Small intestine (tissue), 7 donors: ENCODE measurements around the gene MAML2. TPM values are rescaled to one million over a fixed set of nuclear protein-coding genes. Genes with fewer than 3 reads are reported as not detected.
A peak's percentile ranks its signal among the peaks of the same experiment; 100 is the strongest.

Experiments used
- DNase-seq, 2 donors: peaks; one replicate each; pipeline versions ENCODE4 v3.0.0 to v3.0.0-alpha.2; 2013
- FAIRE-seq: peaks from 2 replicates; lab custom pipeline; 2012; peaks lifted over from hg19 to GRCh38; lab: Jason Lieb, UNC
- H3K27ac ChIP-seq, 3 donors: one replicate each; pipeline ENCODE4 v1.5.1; 2013; ENCODE audit warnings: low read length in 2 of 3, mild to moderate bottlenecking in 2 of 3, control low read depth in 1 of 3, inconsistent platforms in 1 of 3, low read depth in 1 of 3, moderate library complexity in 1 of 3
- H3K27me3 ChIP-seq, 3 donors: one replicate each; pipeline ENCODE4 v1.6.1; 2013; ENCODE audit warnings: low read length in 3 of 3, inconsistent platforms in 1 of 3; ENCODE audit not compliant: control insufficient read depth in 3 of 3, insufficient read depth in 3 of 3
- H3K36me3 ChIP-seq, 3 donors: one replicate each; pipeline ENCODE4 v1.6.1; 2013; ENCODE audit warnings: low read length in 3 of 3, inconsistent platforms in 1 of 3, low read depth in 1 of 3, mild to moderate bottlenecking in 1 of 3, moderate library complexity in 1 of 3; ENCODE audit not compliant: control insufficient read depth in 3 of 3, insufficient read depth in 2 of 3
- H3K4me1 ChIP-seq, 3 donors: one replicate each; pipeline ENCODE4 v1.6.1; 2013; ENCODE audit warnings: low read length in 2 of 3, inconsistent platforms in 1 of 3, low read depth in 1 of 3, mild to moderate bottlenecking in 1 of 3, moderate library complexity in 1 of 3; ENCODE audit not compliant: control insufficient read depth in 3 of 3, insufficient read depth in 2 of 3
- H3K4me3 ChIP-seq, 3 donors: one replicate each; pipeline ENCODE4 v1.5.1; 2013; ENCODE audit warnings: low read length in 3 of 3, control low read depth in 1 of 3, inconsistent platforms in 1 of 3, low read depth in 1 of 3, mild to moderate bottlenecking in 1 of 3, moderate library complexity in 1 of 3
- H3K9me3 ChIP-seq, 2 donors: one replicate each; pipeline ENCODE4 v1.6.1; 2013; ENCODE audit warnings: low read depth in 1 of 2, low read length in 1 of 2; ENCODE audit not compliant: control insufficient read depth in 2 of 2, insufficient read depth in 1 of 2
- WGBS, 3 donors: extraction: QIAGEN DNeasy Blood & Tissue Kit; methylation state at CpG; one replicate each; pipeline ENCODE4 v1.1.7; 2013; 5-methylcytosine and 5-hydroxymethylcytosine counted together
- polyA plus RNA-seq, 4 donors: library from polyadenylated mRNA; stranded (reverse) in 3 of 4; unstranded in 1 of 4; fragments of 200-250 nt in 3 of 4; fragments of 120-200 nt in 1 of 4; gene quantifications; one replicate each; pipeline versions ENCODE4 v1.2.1 to v1.2.3, GENCODE V29; 2013
- donor health status: healthy with polysubstance abuse.
- donor health status: control.
- donor health status: control.
- donor health status: Bipolar disorder and iron deficiency.
- donor health status: healthy.

The MAML2 gene
- polyA plus RNA-seq, 4 donors: 0.45 to 11.6 (median 1.6) TPM

- no peak overlapping the region for H3K4me3 ChIP-seq
- no peak for FAIRE-seq
- no peaks in the 10 kb centered on the region for H3K36me3 ChIP-seq
- no peaks in the 10 kb centered on the region for H3K27me3 ChIP-seq
- no peaks in the 10 kb centered on the region for H3K9me3 ChIP-seq
- H3K4me1 ChIP-seq: peaks cover 0 to 8% (median 3%) of the 10 kb centered on the region in 3 donors
- DNase-seq: no peak
- 95 to 97% (median 96%) methylated on average over 3 of the region's 3 CpGs for WGBS, 3 donors
- H3K27ac ChIP-seq: no peak overlapping the region
Measured at GRCh38 chr11:96116376-96116775, 226.6 kb downstream of the MAML2 start.

GRCh38 chr11:96114178-96115064 is 228.6 kb downstream of the MAML2 start:
- WGBS, 3 donors: 36 to 62% (median 51%) methylated on average over 5 of the region's 5 CpGs

GRCh38 chr11:96113193-96113681 is 229.8 kb downstream of the MAML2 start:
- 55 to 82% (median 79%) methylated on average over 4 of the region's 4 CpGs for WGBS, 3 donors
- Histone ChIP-seq H3K27me3 (no peaks in the 10 kb centered on the region), H3K27ac (peak overlapping the region in 1 of 3 donors; percentile 54), H3K36me3 (no peaks in the 10 kb centered on the region), H3K4me3 (no peak overlapping the region), H3K4me1 (peaks cover 0 to 10% (median 3%) of the 10 kb centered on the region in 3 donors), H3K9me3 (no peaks in the 10 kb centered on the region)
- DNase-seq: no peak
- FAIRE-seq: no peak

More at GRCh38 chr11:96114178-96115064, 228.6 kb downstream of the MAML2 start:
- peak overlapping the region in 1 of 3 donors; percentile 20 for H3K27ac ChIP-seq
- H3K27me3 ChIP-seq: no peaks in the 10 kb centered on the region
- peaks cover 0 to 10% (median 3%) of the 10 kb centered on the region in 3 donors for H3K4me1 ChIP-seq
- DNase-seq (peak; percentile 45 to 57), FAIRE-seq (no peak)
- no peaks in the 10 kb centered on the region for H3K36me3 ChIP-seq
- H3K9me3 ChIP-seq: no peaks in the 10 kb centered on the region
- no peak overlapping the region for H3K4me3 ChIP-seq

- peaks cover 3 to 10% (median 7%) of the 10 kb centered on the region in 3 donors for H3K4me1 ChIP-seq
- H3K36me3 ChIP-seq: no peaks in the 10 kb centered on the region
- H3K9me3 ChIP-seq: no peaks in the 10 kb centered on the region
- no peak overlapping the region for H3K4me3 ChIP-seq
- no peak overlapping the region for H3K27ac ChIP-seq
- H3K27me3 ChIP-seq: no peaks in the 10 kb centered on the region
- 86 to 92% (median 88%) methylated on average over 5 of the region's 5 CpGs for WGBS, 3 donors
- no peak for FAIRE-seq
- DNase-seq: no peak
Measured at GRCh38 chr11:96112192-96113128, 230.5 kb downstream of the MAML2 start.

GRCh38 chr11:96111308-96111707 is 231.7 kb downstream of the MAML2 start:
- Histone ChIP-seq H3K36me3 (no peaks in the 10 kb centered on the region), H3K4me1 (peaks cover 3 to 20% (median 11%) of the 10 kb centered on the region in 3 donors), H3K27ac (no peak overlapping the region), H3K27me3 (no peaks in the 10 kb centered on the region), H3K9me3 (no peaks in the 10 kb centered on the region), H3K4me3 (no peak overlapping the region)
- 96 to 98% (median 97%) methylated on average over 5 of the region's 5 CpGs for WGBS, 3 donors
- DNase-seq (no peak), FAIRE-seq (no peak)

GRCh38 chr11:96110302-96110701 is 232.7 kb downstream of the MAML2 start:
- Histone ChIP-seq H3K4me3 (no peak overlapping the region), H3K27me3 (no peaks in the 10 kb centered on the region), H3K36me3 (no peaks in the 10 kb centered on the region), H3K4me1 (peaks cover 3 to 23% (median 11%) of the 10 kb centered on the region in 3 donors), H3K27ac (no peak overlapping the region), H3K9me3 (no peaks in the 10 kb centered on the region)
- 58 to 86% (median 75%) methylated on average over 4 of the region's 4 CpGs for WGBS, 3 donors
- no peak for FAIRE-seq
- DNase-seq: no peak

- Histone ChIP-seq H3K36me3 (no peaks in the 10 kb centered on the region), H3K9me3 (no peaks in the 10 kb centered on the region), H3K27me3 (no peaks in the 10 kb centered on the region), H3K4me3 (no peak overlapping the region), H3K27ac (no peak overlapping the region), H3K4me1 (peaks cover 0 to 18% (median 11%) of the 10 kb centered on the region in 3 donors)
- FAIRE-seq: no peak
- WGBS, 3 donors: 75 to 87% (median 80%) methylated on average over 5 of the region's 5 CpGs
- DNase-seq: no peak
Measured at GRCh38 chr11:96109331-96110030, 233.5 kb downstream of the MAML2 start.
